HG02798 (cell line): ENCODE measurements around the gene SEMA3E.
"Not testable (repeated sequence)": the region's sequence is repeated elsewhere in the genome, so short reads cannot be mapped to it uniquely, and the experiment has no call there.

Source experiments
- ATAC-seq: cut with Tn5 transposase; IDR thresholded peaks from one replicate; pipeline ENCODE4 v1.9.1; 2021; ENCODE audit warnings: mild to moderate bottlenecking; ENCODE audit not compliant: unreplicated experiment, poor library complexity

Gene SEMA3E

GRCh38 chr7:83562960-83563359 lies 86.0 kb downstream of the SEMA3E start:
- ATAC-seq: no peak

GRCh38 chr7:83562289-83562688 lies 86.7 kb downstream of the SEMA3E start:
- no peak for ATAC-seq

- ATAC-seq: no peak
These were observed 89.1 kb downstream of the SEMA3E start for GRCh38 chr7:83559887-83560286.

GRCh38 chr7:83552556-83552955 lies 96.4 kb downstream of the SEMA3E start:
- ATAC-seq: not testable (repeated sequence)

GRCh38 chr7:83550100-83550499 lies 98.8 kb downstream of the SEMA3E start:
- no peak for ATAC-seq

- ATAC-seq: no peak
These were observed 100.7 kb downstream of the SEMA3E start for GRCh38 chr7:83548250-83548649.

GRCh38 chr7:83547526-83547925 lies 101.4 kb downstream of the SEMA3E start:
- peak; percentile 94 for ATAC-seq

- ATAC-seq: no peak
These were observed 102.4 kb downstream of the SEMA3E start for GRCh38 chr7:83546586-83546985.

- peak; percentile 40 for ATAC-seq
These were observed 107.6 kb downstream of the SEMA3E start for GRCh38 chr7:83541187-83541960.

- ATAC-seq: no peak
These were observed 114.5 kb downstream of the SEMA3E start for GRCh38 chr7:83534488-83534887.

- ATAC-seq: no peak
These were observed 116.7 kb downstream of the SEMA3E start for GRCh38 chr7:83532219-83532618.

GRCh38 chr7:83531766-83532165 lies 117.2 kb downstream of the SEMA3E start:
- no peak for ATAC-seq

- ATAC-seq: no peak
These were observed 120.0 kb downstream of the SEMA3E start for GRCh38 chr7:83528925-83529423.

- no peak for ATAC-seq
These were observed 124.5 kb downstream of the SEMA3E start for GRCh38 chr7:83524277-83525075.

- no peak for ATAC-seq
These were observed 128.2 kb downstream of the SEMA3E start for GRCh38 chr7:83520726-83521125.

- ATAC-seq: no peak
These were observed 129.7 kb downstream of the SEMA3E start for GRCh38 chr7:83519240-83519639.

- no peak for ATAC-seq
These were observed 131.8 kb downstream of the SEMA3E start for GRCh38 chr7:83517035-83517700.

- no peak for ATAC-seq
These were observed 134.0 kb downstream of the SEMA3E start for GRCh38 chr7:83514977-83515376.

- ATAC-seq: no peak
These were observed 139.5 kb downstream of the SEMA3E start for GRCh38 chr7:83509255-83510021.

GRCh38 chr7:83504330-83504729 lies 144.6 kb downstream of the SEMA3E start:
- ATAC-seq: no peak
